BJ (cell line): ENCODE measurements around the gene SUGT1. TPM values are rescaled to one million over a fixed set of nuclear protein-coding genes. Genes with fewer than 3 reads are reported as not detected.

ENCODE experiments used
- CTCF ChIA-PET: fragments of 350-600 bp; formaldehyde crosslinking; extraction: SDS; loops from one replicate; lab custom pipeline; 2021; ENCODE audit warnings: antibody characterized with exemption, inconsistent platforms; lab: Yijun Ruan, JAX
- POLR2A ChIA-PET: fragments of 300-600 bp; sonication (Branson Sonifier 250); formaldehyde crosslinking; extraction: SDS; loops from one replicate; lab custom pipeline; 2021; ENCODE audit warnings: antibody characterized with exemption; lab: Charles Lee
- DNase-seq: peaks from one replicate; pipeline ENCODE4 v3.0.0-alpha.2; 2011; ENCODE audit warnings: low read depth
- H3K27me3 ChIP-seq: 2 replicates; pipeline ENCODE4 v1.6.0; 2011; ENCODE audit warnings: low read length; ENCODE audit not compliant: control insufficient read depth, insufficient read depth
- H3K36me3 ChIP-seq: 2 replicates; pipeline ENCODE4 v1.5.1; 2011; ENCODE audit warnings: low read length; ENCODE audit not compliant: control insufficient read depth, insufficient read depth
- H3K4me3 ChIP-seq: 2 replicates; pipeline ENCODE4 v1.5.1; 2011; ENCODE audit warnings: low read depth, mild to moderate bottlenecking, control low read depth, low read length
- CTCF ChIP-seq: IDR thresholded peaks from 2 replicates; pipeline ENCODE4 v1.5.1; 2011; ENCODE audit warnings: low read depth, mild to moderate bottlenecking, control low read depth, inconsistent platforms, low read length, moderate library complexity; ENCODE audit not compliant: insufficient read depth
- polyA plus RNA-seq: library from polyadenylated mRNA; depleted of rRNA; stranded (reverse); fragments of >200 nt; gene quantifications from 2 replicates; pipeline ENCODE4 v1.2.3, GENCODE V29; 2011

The SUGT1 gene
- polyA plus RNA-seq, 1 experiment, result 28.5 TPM

- Histone ChIP-seq H3K36me3 (no peaks in the 10 kb centered on the region), H3K4me3 (no peak overlapping the region), H3K27me3 (no peaks in the 10 kb centered on the region)
- POLR2A ChIA-PET, result no interaction called here
- CTCF ChIA-PET, result interaction anchor here (0.9 kb wide), 1 partner anchor 31 kb away, joined by 3 read pairs; no protein-coding TSS in a partner anchor
- DNase-seq, result no peak
- TF ChIP-seq CTCF, result no peak
These were observed 43.2 kb downstream of the SUGT1 start for GRCh38 chr13:52695856-52696255.

- no peaks in the 10 kb centered on the region for H3K36me3 ChIP-seq
- CTCF ChIA-PET, result interaction anchor here (0.5 to 0.9 kb wide), 2 partner anchors 11 to 32 kb away, joined by 3 to 4 read pairs; no protein-coding TSS in a partner anchor
These were observed 43.9 kb downstream of the SUGT1 start for GRCh38 chr13:52696566-52696965.

GRCh38 chr13:52701728-52702465 lies 49.3 kb downstream of the SUGT1 start:
- POLR2A ChIA-PET, result no interaction called here

More at GRCh38 chr13:52696566-52696965, 43.9 kb downstream of the SUGT1 start:
- H3K4me3 ChIP-seq, result no peak overlapping the region
- POLR2A ChIA-PET, result no interaction called here
- DNase-seq, result no peak
- no peaks in the 10 kb centered on the region for H3K27me3 ChIP-seq
- no peak for TF ChIP-seq CTCF

GRCh38 chr13:52703482-52703881 lies 50.8 kb downstream of the SUGT1 start:
- POLR2A ChIA-PET, result no interaction called here
- H3K27me3 ChIP-seq, result no peaks in the 10 kb centered on the region
- no peaks in the 10 kb centered on the region for H3K36me3 ChIP-seq
- DNase-seq, result no peak
- no peak for TF ChIP-seq CTCF
- no peak overlapping the region for H3K4me3 ChIP-seq
- CTCF ChIA-PET, result interaction anchor here (1.4 kb wide), 1 partner anchor 12 kb away, joined by 3 read pairs; no protein-coding TSS in a partner anchor

More at GRCh38 chr13:52701728-52702465, 49.3 kb downstream of the SUGT1 start:
- CTCF ChIA-PET, result interaction anchor here (0.7 to 1.3 kb wide), 2 partner anchors 266 to 500 kb away, joined by 3 read pairs; no protein-coding TSS in a partner anchor
- Histone ChIP-seq H3K4me3 (no peak overlapping the region), H3K27me3 (no peaks in the 10 kb centered on the region), H3K36me3 (no peaks in the 10 kb centered on the region)
- no peak for TF ChIP-seq CTCF
- no peak for DNase-seq

GRCh38 chr13:52706081-52706480 lies 53.4 kb downstream of the SUGT1 start:
- Histone ChIP-seq H3K36me3 (no peaks in the 10 kb centered on the region), H3K27me3 (no peaks in the 10 kb centered on the region), H3K4me3 (no peak overlapping the region)
- ChIA-PET CTCF (interaction anchor here (1.2 kb wide), 1 partner anchor 8 kb away, joined by 3 read pairs; no protein-coding TSS in a partner anchor), POLR2A (no interaction called here)
- TF ChIP-seq CTCF, result no peak
- no peak for DNase-seq
